Stromal cell of bone marrow (primary cell): ENCODE measurements around the gene FNDC3B.

Source experiments
- DNase-seq: peaks from one replicate; pipeline ENCODE4 v3.0.0-alpha.2; 2012; ENCODE audit warnings: low read depth

FNDC3B gene

GRCh38 chr3:172054115-172054764 lies 14.9 kb downstream of the FNDC3B start:
- DNase-seq, result no peak

GRCh38 chr3:172056416-172056815 lies 17.0 kb downstream of the FNDC3B start:
- no peak for DNase-seq

GRCh38 chr3:172057059-172057458 lies 17.7 kb downstream of the FNDC3B start:
- no peak for DNase-seq

GRCh38 chr3:172057624-172058327 lies 18.4 kb downstream of the FNDC3B start:
- DNase-seq, result no peak

- DNase-seq, result no peak
Observed at GRCh38 chr3:172059532-172059931, 20.2 kb downstream of the FNDC3B start.

- no peak for DNase-seq
Observed at GRCh38 chr3:172060234-172060633, 20.9 kb downstream of the FNDC3B start.

- DNase-seq, result no peak
Observed at GRCh38 chr3:172061724-172062184, 22.4 kb downstream of the FNDC3B start.

GRCh38 chr3:172062761-172063160 lies 23.4 kb downstream of the FNDC3B start:
- DNase-seq, result no peak

- no peak for DNase-seq
Observed at GRCh38 chr3:172063456-172064432, 24.4 kb downstream of the FNDC3B start.

GRCh38 chr3:172065527-172065926 lies 26.1 kb downstream of the FNDC3B start:
- DNase-seq, result no peak

- DNase-seq, result peak; percentile 40
Observed at GRCh38 chr3:172065967-172066762, 26.8 kb downstream of the FNDC3B start.

GRCh38 chr3:172066880-172067796 lies 27.8 kb downstream of the FNDC3B start:
- DNase-seq, result no peak

- DNase-seq, result no peak
Observed at GRCh38 chr3:172067837-172068440, 28.6 kb downstream of the FNDC3B start.

- no peak for DNase-seq
Observed at GRCh38 chr3:172068977-172069376, 29.6 kb downstream of the FNDC3B start.

GRCh38 chr3:172069478-172069877 lies 30.1 kb downstream of the FNDC3B start:
- no peak for DNase-seq

- no peak for DNase-seq
Observed at GRCh38 chr3:172070269-172070668, 30.9 kb downstream of the FNDC3B start.

GRCh38 chr3:172070802-172071201 lies 31.4 kb downstream of the FNDC3B start:
- DNase-seq, result no peak

- no peak for DNase-seq
Observed at GRCh38 chr3:172071780-172072330, 32.5 kb downstream of the FNDC3B start.

- DNase-seq, result no peak
Observed at GRCh38 chr3:172072543-172072942, 33.2 kb downstream of the FNDC3B start.
